NCI-H1694 treated with DMSO at 0.1 percent for 48 hours (cell line): Measurements from ENCODE around the gene ZNF550.

ENCODE experiments used
- DNase-seq: peaks from one replicate; lab custom pipeline; 2025; lab: John Stamatoyannopoulos, UW

ZNF550 gene

GRCh38 chr19:57559404-57560025 lies at the start of gene ZNF550:
TSS of gene ZNF550 (minus strand) at chr19:57559863. CDS start at chr19:57559682, 181 bp downstream.
- peak; percentile 36 for DNase-seq

GRCh38 chr19:57606931-57607330 lies 47.3 kb upstream of the ZNF550 start:
- DNase-seq = no peak

GRCh38 chr19:57599761-57600383 lies 40.2 kb upstream of the ZNF550 start, which contains the start of gene ZNF530:
TSS of gene ZNF530 (plus strand) at chr19:57599885. CDS start at chr19:57604346, 4,461 bp downstream.
- peak; percentile 76 for DNase-seq

- no peak for DNase-seq
Measured at GRCh38 chr19:57599377-57599760, 39.7 kb upstream of the ZNF550 start.

GRCh38 chr19:57587529-57587928 lies 27.9 kb upstream of the ZNF550 start:
- DNase-seq = no peak

GRCh38 chr19:57583521-57584416 lies 24.1 kb upstream of the ZNF550 start, which contains the start of gene ZIK1:
TSS of gene ZIK1 (plus strand) at chr19:57584145. CDS start at chr19:57584357, 212 bp downstream.
- DNase-seq = peak; percentile 76

GRCh38 chr19:57583104-57583520 lies 23.4 kb upstream of the ZNF550 start:
- no peak for DNase-seq

- peak; percentile 97 for DNase-seq
Measured at GRCh38 chr19:57578487-57579205, 19.0 kb upstream of the ZNF550 start, which contains the start of gene ZNF416. TSS of gene ZNF416 (minus strand) at chr19:57578911. CDS start at chr19:57578704, 207 bp downstream.

GRCh38 chr19:57576661-57577060 lies 17.0 kb upstream of the ZNF550 start:
- no peak for DNase-seq

- no peak for DNase-seq
Measured at GRCh38 chr19:57572415-57572947, 12.8 kb upstream of the ZNF550 start.

GRCh38 chr19:57570707-57571106 lies 11.0 kb upstream of the ZNF550 start:
- DNase-seq = no peak

- DNase-seq = no peak
Measured at GRCh38 chr19:57566396-57567265, 7.0 kb upstream of the ZNF550 start.

- no peak for DNase-seq
Measured at GRCh38 chr19:57563547-57563946, 3.9 kb upstream of the ZNF550 start.

GRCh38 chr19:57560049-57560491 lies 407 bp upstream of the ZNF550 start:
- no peak for DNase-seq

GRCh38 chr19:57559008-57559403 lies 657 bp downstream of the ZNF550 start:
- DNase-seq = no peak

GRCh38 chr19:57558525-57558924 lies 1.1 kb downstream of the ZNF550 start:
- no peak for DNase-seq

- DNase-seq = no peak
Measured at GRCh38 chr19:57557659-57558058, 2.0 kb downstream of the ZNF550 start.

- no peak for DNase-seq
Measured at GRCh38 chr19:57552432-57552831, 7.2 kb downstream of the ZNF550 start.

- DNase-seq = no peak
Measured at GRCh38 chr19:57546513-57546912, 13.2 kb downstream of the ZNF550 start.

- DNase-seq = no peak
Measured at GRCh38 chr19:57537953-57538547, 21.6 kb downstream of the ZNF550 start.
